Kidney (tissue), 14 donors: Measurements from ENCODE around the gene HMOX1. TPM values are rescaled to one million over a fixed set of nuclear protein-coding genes. Genes with fewer than 3 reads are reported as not detected.

Experiments used
- DNase-seq, 5 donors: peaks; one replicate each; pipeline ENCODE4 v3.0.0-alpha.2; 2013 to 2020
- FAIRE-seq: peaks from 2 replicates; lab custom pipeline; 2012; peaks lifted over from hg19 to GRCh38; lab: Jason Lieb, UNC
- H3K27ac ChIP-seq, 2 donors: one replicate each; pipeline ENCODE4 v1.7.0; 2013; ENCODE audit warnings: low read depth in 2 of 2, low read length in 2 of 2, inconsistent platforms in 1 of 2
- H3K27me3 ChIP-seq: one replicate; pipeline ENCODE4 v1.7.1; 2013; ENCODE audit warnings: low read length, inconsistent platforms; ENCODE audit not compliant: control insufficient read depth, insufficient read depth
- H3K36me3 ChIP-seq, 3 donors: one replicate each; pipeline versions ENCODE4 v1.7.0 to v1.7.1; 2013; ENCODE audit warnings: low read length in 3 of 3, control low read depth in 1 of 3, inconsistent platforms in 1 of 3; ENCODE audit not compliant: insufficient read depth in 3 of 3, control insufficient read depth in 2 of 3
- H3K4me1 ChIP-seq, 3 donors: one replicate each; pipeline versions ENCODE4 v1.7.0 to v1.7.1; 2013; ENCODE audit warnings: low read length in 3 of 3, inconsistent platforms in 1 of 3, low read depth in 1 of 3; ENCODE audit not compliant: control insufficient read depth in 2 of 3, insufficient read depth in 2 of 3
- H3K4me3 ChIP-seq, 3 donors: one replicate each; pipeline versions ENCODE4 v1.7.0 to v1.8.1; 2013; ENCODE audit warnings: low read length in 3 of 3, control low read depth in 1 of 3, inconsistent platforms in 1 of 3
- H3K9ac ChIP-seq, 3 donors: one replicate each; pipeline versions ENCODE4 v1.7.0 to v1.7.1; 2013; ENCODE audit warnings: low read length in 3 of 3, control low read depth in 1 of 3, inconsistent platforms in 1 of 3
- H3K9me3 ChIP-seq, 3 donors: one replicate each; pipeline versions ENCODE4 v1.7.0 to v1.7.1; 2013; ENCODE audit warnings: low read length in 3 of 3, control low read depth in 1 of 3, inconsistent platforms in 1 of 3; ENCODE audit not compliant: control insufficient read depth in 2 of 3, insufficient read depth in 1 of 3
- intact Hi-C: fragments of 100-400 bp; cut with DNase I; formaldehyde crosslinking; loops from one replicate; pipeline ENCODE4 v1.11.1; 2022
- polyA plus RNA-seq: library from polyadenylated mRNA; stranded (reverse); fragments of 350-450 nt; fragmentation: Illumina TruSeq; extraction: RNeasy Lipid Tissue Mini Kit (QIAGEN cat#74804); gene quantifications from one replicate; pipeline ENCODE4 v1.2.3, GENCODE V29; 2014; ENCODE audit warnings: low read depth, low replicate concordance; ENCODE audit not compliant: insufficient read depth
- total RNA-seq: library from RNA; stranded (reverse); fragmentation: NEBNext Ultra II Directional; extraction: Animal tissue kit (Norgen Biotek cat#: 25700); gene quantifications from one replicate; pipeline ENCODE4 v1.2.1, GENCODE V29; 2021
- TF ChIP-seq, protein P1 (sequence below): IDR thresholded peaks from 3 replicates; pipeline ENCODE4 v1.5.1; 2012; ENCODE audit warnings: mild to moderate bottlenecking, moderate library complexity, borderline replicate concordance; ENCODE audit not compliant: insufficient read depth; ENCODE audit errors: extremely low read depth
- donor health status: control.
- donor health status: control.
- donor health status: control.
- donor health status: control.
- donor health status: control.
- donor health status: DM: yes; HTN: yes; CAD: no.
- donor health status: Normal renal cell carcinoma (clear cell type).

Gene HMOX1
- total and polyA plus RNA-seq, 2 donors from 2014 or later = 37.7 to 234 TPM

DNA sequence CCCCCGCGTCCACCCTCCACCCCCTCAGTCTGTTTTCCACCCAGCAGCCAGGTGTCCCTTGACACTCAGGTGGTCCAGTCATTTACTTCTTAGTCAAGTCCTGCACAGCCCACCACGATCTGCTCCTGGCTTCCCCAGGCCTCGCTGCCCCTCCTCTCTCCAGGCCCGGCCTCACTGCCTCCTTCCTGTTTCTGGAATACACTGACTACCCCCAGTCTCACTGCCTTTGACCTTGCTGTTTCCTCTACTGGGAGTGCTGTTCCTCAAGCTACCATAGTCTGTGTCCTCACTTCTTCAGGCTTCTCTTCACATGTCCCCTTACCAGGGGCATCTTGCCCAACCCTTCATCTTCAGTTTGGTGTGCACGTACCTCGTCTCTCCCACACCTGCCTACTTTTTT, 26.5 kb downstream of the HMOX1 start:
- Histone ChIP-seq H3K4me1 (no peaks in the 10 kb centered on the region), H3K9me3 (no peaks in the 10 kb centered on the region), H3K9ac (no peak overlapping the region), H3K27ac (no peak overlapping the region), H3K36me3 (peaks cover 0 to 22% (median 13%) of the 10 kb centered on the region in 3 donors), H3K4me3 (no peak overlapping the region), H3K27me3 (no peaks in the 10 kb centered on the region)
- intact Hi-C loops = no loop called here
- no peak for FAIRE-seq
- DNase-seq = no peak
- TF ChIP-seq, protein P1, sequence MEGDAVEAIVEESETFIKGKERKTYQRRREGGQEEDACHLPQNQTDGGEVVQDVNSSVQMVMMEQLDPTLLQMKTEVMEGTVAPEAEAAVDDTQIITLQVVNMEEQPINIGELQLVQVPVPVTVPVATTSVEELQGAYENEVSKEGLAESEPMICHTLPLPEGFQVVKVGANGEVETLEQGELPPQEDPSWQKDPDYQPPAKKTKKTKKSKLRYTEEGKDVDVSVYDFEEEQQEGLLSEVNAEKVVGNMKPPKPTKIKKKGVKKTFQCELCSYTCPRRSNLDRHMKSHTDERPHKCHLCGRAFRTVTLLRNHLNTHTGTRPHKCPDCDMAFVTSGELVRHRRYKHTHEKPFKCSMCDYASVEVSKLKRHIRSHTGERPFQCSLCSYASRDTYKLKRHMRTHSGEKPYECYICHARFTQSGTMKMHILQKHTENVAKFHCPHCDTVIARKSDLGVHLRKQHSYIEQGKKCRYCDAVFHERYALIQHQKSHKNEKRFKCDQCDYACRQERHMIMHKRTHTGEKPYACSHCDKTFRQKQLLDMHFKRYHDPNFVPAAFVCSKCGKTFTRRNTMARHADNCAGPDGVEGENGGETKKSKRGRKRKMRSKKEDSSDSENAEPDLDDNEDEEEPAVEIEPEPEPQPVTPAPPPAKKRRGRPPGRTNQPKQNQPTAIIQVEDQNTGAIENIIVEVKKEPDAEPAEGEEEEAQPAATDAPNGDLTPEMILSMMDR = no peak

- H3K4me1 ChIP-seq = no peaks in the 10 kb centered on the region
- H3K9me3 ChIP-seq = no peaks in the 10 kb centered on the region
- H3K36me3 ChIP-seq = peaks cover 2 to 25% (median 20%) of the 10 kb centered on the region in 3 donors
- no peak overlapping the region for H3K4me3 ChIP-seq
- H3K27me3 ChIP-seq = no peaks in the 10 kb centered on the region
- FAIRE-seq (no peak), DNase-seq (no peak)
- no peak overlapping the region for H3K27ac ChIP-seq
- intact Hi-C loops = no loop called here
- TF ChIP-seq, protein P1 = no peak
- no peak overlapping the region for H3K9ac ChIP-seq
Observed at GRCh38 chr22:35409783-35410662, 29.1 kb downstream of the HMOX1 start.

- peaks cover 4 to 25% (median 21%) of the 10 kb centered on the region in 3 donors for H3K36me3 ChIP-seq
- H3K27me3 ChIP-seq = no peaks in the 10 kb centered on the region
- H3K9me3 ChIP-seq = no peaks in the 10 kb centered on the region
- H3K4me3 ChIP-seq = no peak overlapping the region
- TF ChIP-seq, protein P1 = no peak
- DNase-seq (no peak), FAIRE-seq (no peak)
- H3K4me1 ChIP-seq = no peaks in the 10 kb centered on the region
- intact Hi-C loops = no loop called here
- H3K27ac ChIP-seq = no peak overlapping the region
- H3K9ac ChIP-seq = no peak overlapping the region
Observed at GRCh38 chr22:35410663-35411034, 29.8 kb downstream of the HMOX1 start.
